Measurements from ENCODE around the gene BDH2. TPM values are rescaled to one million over a fixed set of nuclear protein-coding genes. Genes with fewer than 3 reads are reported as not detected.

BDH2 gene
- total RNA-seq, 2 donors from 2014 or later = 25.4 to 40.2 TPM

DNA sequence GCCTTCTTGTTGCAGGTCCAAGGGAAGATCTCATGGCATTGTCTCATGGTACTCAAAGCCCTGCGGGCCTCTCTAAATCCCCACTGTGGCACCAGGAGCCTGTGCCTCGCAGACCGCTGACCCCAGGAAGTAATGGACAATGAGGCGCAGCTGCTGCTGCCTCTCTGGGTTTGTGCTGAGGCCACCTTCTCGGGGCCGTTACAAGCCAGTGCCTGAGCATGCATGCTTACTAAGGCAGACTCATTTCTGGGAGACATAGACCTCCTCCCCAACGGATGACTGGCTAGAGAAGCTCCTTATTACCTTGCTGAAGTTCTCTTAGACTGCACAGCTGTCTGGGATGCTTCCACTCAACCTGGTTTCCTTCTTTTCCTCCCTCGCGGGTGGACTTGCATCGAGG, 1.3 kb downstream of the BDH2 start:
- intact Hi-C loops (cut with DNase I) = loop anchor here (10.0 kb wide), 1 partner anchor 484 kb away; no protein-coding TSS in a partner anchor
- Histone ChIP-seq H3K9me3 (no peaks in the 10 kb centered on the region), H3K27ac (no peak overlapping the region), H3K4me3 (no peak overlapping the region), H3K4me1 (peaks cover 35% of the 10 kb centered on the region), H3K36me3 (replicated peaks in 1 of 2; ENCODE audit: insufficient read depth in 1 of 2, low read depth in 2 of 2) (no peaks in the 10 kb centered on the region), H3K27me3 (no peaks in the 10 kb centered on the region)
- TF ChIP-seq CTCF (IDR thresholded peaks at IDR 0.05) (no peak), POLR2A (IDR thresholded peaks at IDR 0.05) (no peak)
- WGBS, 2 donors = 80 to 88% methylated on average over 10 of the region's 10 CpGs
- ATAC-seq (no peak), DNase-seq (no peak)

GRCh38 chr4:103097112-103097511, 2.5 kb downstream of the BDH2 start:
- WGBS, 2 donors = 17 to 21% methylated on average over 2 of the region's 2 CpGs
- intact Hi-C loops (cut with DNase I) = loop anchor here (10.0 kb wide), 1 partner anchor 482 kb away; no protein-coding TSS in a partner anchor
- Histone ChIP-seq H3K27ac (no peak overlapping the region), H3K9me3 (no peaks in the 10 kb centered on the region), H3K36me3 (replicated peaks in 1 of 2; ENCODE audit: insufficient read depth in 1 of 2, low read depth in 2 of 2) (no peaks in the 10 kb centered on the region), H3K4me3 (no peak overlapping the region), H3K27me3 (no peaks in the 10 kb centered on the region), H3K4me1 (peaks cover 35% of the 10 kb centered on the region)
- TF ChIP-seq POLR2A (IDR thresholded peaks at IDR 0.05) (no peak), CTCF (IDR thresholded peaks at IDR 0.05) (no peak)
- ATAC-seq = no peak
- peak in 1 of 4 donors; percentile 17 for DNase-seq

GRCh38 chr4:103095080-103095479, 4.6 kb downstream of the BDH2 start:
- H3K4me3 ChIP-seq = no peak overlapping the region
- DNase-seq (no peak), ATAC-seq (no peak)
- H3K36me3 ChIP-seq (replicated peaks in 1 of 2; ENCODE audit: insufficient read depth in 1 of 2, low read depth in 2 of 2) = no peaks in the 10 kb centered on the region
- WGBS, 2 donors = 69 to 72% methylated on average over 3 of the region's 3 CpGs
- TF ChIP-seq POLR2A (IDR thresholded peaks at IDR 0.05) = no peak
- H3K27me3 ChIP-seq = no peaks in the 10 kb centered on the region
- no peaks in the 10 kb centered on the region for H3K9me3 ChIP-seq
- intact Hi-C loops (cut with DNase I) = loop anchor here (10.0 kb wide), 1 partner anchor 480 kb away; no protein-coding TSS in a partner anchor
- no peak overlapping the region for H3K27ac ChIP-seq
- peaks cover 38% of the 10 kb centered on the region for H3K4me1 ChIP-seq

DNA sequence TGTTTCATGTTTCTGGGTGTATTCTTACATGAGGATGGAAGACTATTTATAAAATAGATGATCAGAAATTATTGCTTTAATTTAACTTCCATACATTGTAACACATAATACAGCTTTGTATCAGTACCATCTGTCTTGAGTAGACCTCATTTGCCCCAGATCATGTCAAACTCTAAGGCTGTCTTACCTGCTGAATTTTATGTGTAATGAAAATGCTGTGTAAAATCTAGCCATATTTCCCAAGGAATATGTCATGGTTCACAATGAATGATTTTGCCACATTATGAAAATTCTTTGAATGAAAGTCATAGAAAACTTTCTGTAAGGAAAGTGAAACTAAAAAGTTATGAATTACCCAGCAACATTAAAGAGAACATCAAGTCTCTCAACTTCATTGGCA, 7.4 kb downstream of the BDH2 start:
- intact Hi-C loops (cut with DNase I) = loop anchor here (10.0 kb wide), 1 partner anchor 477 kb away; no protein-coding TSS in a partner anchor
- TF ChIP-seq POLR2A (IDR thresholded peaks at IDR 0.05) (no peak), CTCF (IDR thresholded peaks at IDR 0.05) (no peak)

DNA sequence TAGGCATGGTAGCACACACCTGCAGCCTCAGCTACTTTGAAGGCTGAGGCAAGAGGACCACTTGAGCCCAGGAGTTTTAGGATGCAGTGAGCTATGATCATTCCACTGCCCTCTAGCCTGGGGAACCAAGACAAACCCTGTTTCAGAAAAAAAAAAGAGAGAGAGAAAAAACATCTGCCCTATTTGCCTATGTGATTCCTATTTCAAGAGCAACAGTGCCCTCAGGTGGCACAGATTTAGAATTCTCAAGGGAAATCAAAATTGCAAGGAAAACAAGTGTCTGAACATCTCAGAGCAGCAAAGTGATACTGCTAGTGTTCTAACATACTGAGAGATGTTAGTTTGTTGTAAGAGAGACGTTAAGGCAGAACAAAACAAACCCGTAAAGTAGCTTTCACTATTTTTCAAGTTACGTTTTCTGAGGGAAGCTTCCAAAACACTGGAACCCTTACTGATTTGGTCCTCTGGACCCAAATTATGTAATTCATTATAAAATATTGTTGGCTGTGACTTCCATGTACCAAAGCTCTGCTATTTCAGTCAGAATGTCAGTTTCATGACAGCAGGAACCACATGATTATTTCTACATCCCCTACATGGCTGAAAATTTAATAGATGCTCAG, 7.9 kb downstream of the BDH2 start:
- Histone ChIP-seq H3K27me3 (no peaks in the 10 kb centered on the region), H3K9me3 (no peaks in the 10 kb centered on the region), H3K27ac (no peak overlapping the region), H3K4me1 (peaks cover 11% of the 10 kb centered on the region), H3K36me3 (replicated peaks in 1 of 2; ENCODE audit: insufficient read depth in 1 of 2, low read depth in 2 of 2) (peaks cover 0 to 2% of the 10 kb centered on the region in 2 donors), H3K4me3 (no peak overlapping the region)
- intact Hi-C loops (cut with DNase I) = loop anchor here (10.0 kb wide), 1 partner anchor 477 kb away; no protein-coding TSS in a partner anchor
- ATAC-seq (peak; percentile 69), DNase-seq (peak; percentile 36 to 65 (median 42))
- 31 to 32% methylated on average over 3 of the region's 3 CpGs for WGBS, 2 donors
- TF ChIP-seq POLR2A (IDR thresholded peaks at IDR 0.05) = no peak
- TF ChIP-seq CTCF (IDR thresholded peaks at IDR 0.05) = peak; percentile 22 to 71 (median 62)

More for the DNA sequence above, 7.4 kb downstream of the BDH2 start:
- Histone ChIP-seq H3K36me3 (replicated peaks in 1 of 2; ENCODE audit: insufficient read depth in 1 of 2, low read depth in 2 of 2) (no peaks in the 10 kb centered on the region), H3K27ac (no peak overlapping the region), H3K27me3 (no peaks in the 10 kb centered on the region), H3K4me1 (peaks cover 15% of the 10 kb centered on the region), H3K4me3 (no peak overlapping the region), H3K9me3 (no peaks in the 10 kb centered on the region)
- DNase-seq (no peak), ATAC-seq (no peak)
